ENCODE results near the gene CHST3. TPM values are rescaled to one million over a fixed set of nuclear protein-coding genes. Genes with fewer than 3 reads are reported as not detected.
A peak's percentile ranks its signal among the peaks of the same experiment; 100 is the strongest.

CHST3 gene
- polyA plus RNA-seq, 2 of the 4 experiments (the other 2 are of a cell fraction), result 12.8 to 23.1 TPM

DNA sequence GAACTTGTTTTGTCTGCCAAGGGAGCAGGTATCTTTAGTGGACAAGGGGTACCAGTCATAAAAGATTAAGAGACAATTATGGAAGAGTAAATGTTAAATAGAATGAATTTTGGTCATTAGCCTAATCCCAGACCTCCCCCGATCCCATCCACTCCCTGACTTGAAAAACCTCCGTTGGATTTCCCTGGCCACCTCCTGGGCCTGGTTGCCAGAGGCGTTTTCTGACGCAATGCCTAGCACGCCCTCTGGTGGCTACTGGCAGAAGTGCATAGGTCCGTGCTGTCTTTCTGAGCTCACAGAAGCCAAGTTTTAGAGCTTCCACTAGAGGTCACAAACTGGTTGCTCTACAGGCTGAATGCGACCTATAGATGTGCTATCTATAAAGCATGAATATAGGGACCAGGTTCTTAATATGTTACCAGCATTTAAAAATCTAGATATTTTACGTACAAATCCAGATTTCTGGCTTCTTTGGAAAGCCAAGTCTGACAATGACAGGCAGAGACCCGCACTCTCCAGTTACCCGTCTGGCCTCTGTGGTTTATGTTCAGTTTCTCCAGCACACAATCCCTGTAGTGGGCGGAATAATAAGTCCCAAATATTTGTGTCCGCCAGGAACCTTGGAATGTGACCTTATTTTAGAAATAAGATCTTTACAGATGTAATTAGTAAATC lies 84.4 kb downstream of the CHST3 start:
- peak; percentile 92 to 94 for DNase-seq (ENCODE audit: low read depth in 1 of 2, low spot score in 1 of 2)
- FAIRE-seq, result peak; percentile 90
- Histone ChIP-seq H3K4me1 (peaks cover 3% of the 10 kb centered on the region; the same call in 1 of the 3 replicates), H3K9me3 (peaks cover 13% of the 10 kb centered on the region; the same call in 2 of the 3 replicates), H3K4me2 (peak overlapping the region; percentile 56; the same call in 2 of the 3 replicates), H3K4me3 (no peak overlapping the region), H3K27ac (peak overlapping the region; percentile 68 to 72)
- TF ChIP-seq HOXB13 (CRISPR knock-in tag; IDR thresholded peaks at IDR 0.05; ENCODE audit: low read depth), result no peak
- no peak for TF ChIP-seq CBX8 (IDR thresholded peaks at IDR 0.05)
- TF ChIP-seq RAD21 (conservative IDR thresholded peaks at IDR 0.05 in 1 of 2, IDR thresholded peaks at IDR 0.05 in 1 of 2), result peak; percentile 98 to 99
- TF ChIP-seq SREBF2 (IDR thresholded peaks at IDR 0.05), result no peak
- TF ChIP-seq, protein P1, sequence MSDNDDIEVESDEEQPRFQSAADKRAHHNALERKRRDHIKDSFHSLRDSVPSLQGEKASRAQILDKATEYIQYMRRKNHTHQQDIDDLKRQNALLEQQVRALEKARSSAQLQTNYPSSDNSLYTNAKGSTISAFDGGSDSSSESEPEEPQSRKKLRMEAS (IDR thresholded peaks at IDR 0.05), result 0 out of 2 replicates have a peak, but pooled peaks have one; percentile 46
- TF ChIP-seq, protein P2, sequence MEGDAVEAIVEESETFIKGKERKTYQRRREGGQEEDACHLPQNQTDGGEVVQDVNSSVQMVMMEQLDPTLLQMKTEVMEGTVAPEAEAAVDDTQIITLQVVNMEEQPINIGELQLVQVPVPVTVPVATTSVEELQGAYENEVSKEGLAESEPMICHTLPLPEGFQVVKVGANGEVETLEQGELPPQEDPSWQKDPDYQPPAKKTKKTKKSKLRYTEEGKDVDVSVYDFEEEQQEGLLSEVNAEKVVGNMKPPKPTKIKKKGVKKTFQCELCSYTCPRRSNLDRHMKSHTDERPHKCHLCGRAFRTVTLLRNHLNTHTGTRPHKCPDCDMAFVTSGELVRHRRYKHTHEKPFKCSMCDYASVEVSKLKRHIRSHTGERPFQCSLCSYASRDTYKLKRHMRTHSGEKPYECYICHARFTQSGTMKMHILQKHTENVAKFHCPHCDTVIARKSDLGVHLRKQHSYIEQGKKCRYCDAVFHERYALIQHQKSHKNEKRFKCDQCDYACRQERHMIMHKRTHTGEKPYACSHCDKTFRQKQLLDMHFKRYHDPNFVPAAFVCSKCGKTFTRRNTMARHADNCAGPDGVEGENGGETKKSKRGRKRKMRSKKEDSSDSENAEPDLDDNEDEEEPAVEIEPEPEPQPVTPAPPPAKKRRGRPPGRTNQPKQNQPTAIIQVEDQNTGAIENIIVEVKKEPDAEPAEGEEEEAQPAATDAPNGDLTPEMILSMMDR (IDR thresholded peaks at IDR 0.05), result peak; percentile 100
- no peak for TF ChIP-seq RARB (CRISPR knock-in tag; IDR thresholded peaks at IDR 0.05)
- peak; percentile 100 for TF ChIP-seq SMC3 (IDR thresholded peaks at IDR 0.05)
- TF ChIP-seq BHLHE40 (IDR thresholded peaks at IDR 0.05; ENCODE audit: low read depth, low read length), result no peak
- no peak for TF ChIP-seq MAFK (IDR thresholded peaks at IDR 0.05; ENCODE audit: partially characterized antibody)
- no peak for TF ChIP-seq FOSL2 (IDR thresholded peaks at IDR 0.05)
- no peak for TF ChIP-seq FOSL2 (CRISPR knock-in tag; IDR thresholded peaks at IDR 0.05)
- TF ChIP-seq CEBPB (IDR thresholded peaks at IDR 0.05), result peak; percentile 71 to 91
- 27% methylated on average over 12 of the region's 12 CpGs for WGBS (ENCODE audit: missing lambda C conversion rate)
- ATAC-seq, result peak; percentile 90 to 92
- POLR2A ChIA-PET, result interaction anchor here (0.5 to 1.3 kb wide), 2 partner anchors 127 to 225 kb away, joined by 3 to 5 read pairs; partner anchors contain the start of gene DDIT4
- CTCF ChIA-PET, result interaction anchor here (0.5 to 22.0 kb wide), 101 partner anchors 9 to 894 kb away, joined by 3 to 207 read pairs (median 5); partner anchors contain the start of genes ANAPC16, ASCC1, CHST3 and PSAP

DNA sequence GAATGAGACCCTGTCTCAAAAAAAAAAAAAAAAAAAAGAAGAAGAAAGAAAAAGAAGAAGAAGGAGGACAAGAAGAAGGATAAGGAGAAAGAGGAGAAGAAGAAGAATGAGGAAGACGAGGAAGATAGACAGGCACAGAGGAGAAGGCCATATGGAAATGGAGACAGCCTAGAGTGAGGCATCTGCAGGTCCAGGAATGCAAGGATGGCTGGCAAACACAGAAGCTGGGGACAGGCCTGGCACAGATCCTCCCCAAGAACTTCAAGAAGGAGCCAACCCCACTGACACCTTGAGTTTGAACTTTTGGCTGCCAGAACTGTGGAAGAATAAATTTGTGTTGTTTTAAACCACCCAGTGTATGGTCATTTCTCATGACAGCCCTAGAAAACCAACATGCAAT lies 85.3 kb downstream of the CHST3 start:
- POLR2A ChIA-PET, result no interaction called here
- H3K27ac ChIP-seq, result no peak overlapping the region
- ATAC-seq (no peak), FAIRE-seq (no peak), DNase-seq (ENCODE audit: low read depth in 1 of 2, low spot score in 1 of 2) (no peak)
- H3K4me3 ChIP-seq, result no peak overlapping the region
- CTCF ChIA-PET, result interaction anchor here (0.6 to 22.0 kb wide), 51 partner anchors 9 to 287 kb away, joined by 3 to 207 read pairs (median 5); partner anchors contain the start of genes CHST3, PSAP, SPOCK2 and VSIR
- H3K9me3 ChIP-seq, result peaks cover 13% of the 10 kb centered on the region; the same call in 2 of the 3 replicates
- WGBS (ENCODE audit: missing lambda C conversion rate), result 4% methylated on average over 1 of the region's 1 CpG
- TF ChIP-seq RFX5 (IDR thresholded peaks at IDR 0.05) (no peak), HOXB13 (CRISPR knock-in tag; IDR thresholded peaks at IDR 0.05; ENCODE audit: low read depth) (no peak), NPAS2 (CRISPR knock-in tag; IDR thresholded peaks at IDR 0.05; ENCODE audit: borderline replicate concordance) (no peak), MAZ (IDR thresholded peaks at IDR 0.05; ENCODE audit: borderline replicate concordance, low read depth, low read length) (no peak), ZNF302 (CRISPR knock-in tag; IDR thresholded peaks at IDR 0.05) (no peak), FOSL2 (IDR thresholded peaks at IDR 0.05) (no peak), FOSL2 (CRISPR knock-in tag; IDR thresholded peaks at IDR 0.05) (no peak), NR3C1 (IDR thresholded peaks at IDR 0.05) (no peak), TP53 (CRISPR knock-in tag; IDR thresholded peaks at IDR 0.05) (no peak), GATA3 (IDR thresholded peaks at IDR 0.05; ENCODE audit: borderline replicate concordance) (no peak), CBX8 (IDR thresholded peaks at IDR 0.05) (no peak), ESRRA (IDR thresholded peaks at IDR 0.05; ENCODE audit: borderline replicate concordance, low read length) (no peak), CHD4 (IDR thresholded peaks at IDR 0.05; ENCODE audit: borderline replicate concordance) (no peak), SREBF2 (IDR thresholded peaks at IDR 0.05) (no peak), ZSCAN20 (CRISPR knock-in tag; IDR thresholded peaks at IDR 0.05) (no peak), EP300 (IDR thresholded peaks at IDR 0.05) (no peak)
- TF ChIP-seq, protein P3, sequence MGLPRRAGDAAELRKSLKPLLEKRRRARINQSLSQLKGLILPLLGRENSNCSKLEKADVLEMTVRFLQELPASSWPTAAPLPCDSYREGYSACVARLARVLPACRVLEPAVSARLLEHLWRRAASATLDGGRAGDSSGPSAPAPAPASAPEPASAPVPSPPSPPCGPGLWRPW (IDR thresholded peaks at IDR 0.05), result no peak
- TF ChIP-seq, protein P4, sequence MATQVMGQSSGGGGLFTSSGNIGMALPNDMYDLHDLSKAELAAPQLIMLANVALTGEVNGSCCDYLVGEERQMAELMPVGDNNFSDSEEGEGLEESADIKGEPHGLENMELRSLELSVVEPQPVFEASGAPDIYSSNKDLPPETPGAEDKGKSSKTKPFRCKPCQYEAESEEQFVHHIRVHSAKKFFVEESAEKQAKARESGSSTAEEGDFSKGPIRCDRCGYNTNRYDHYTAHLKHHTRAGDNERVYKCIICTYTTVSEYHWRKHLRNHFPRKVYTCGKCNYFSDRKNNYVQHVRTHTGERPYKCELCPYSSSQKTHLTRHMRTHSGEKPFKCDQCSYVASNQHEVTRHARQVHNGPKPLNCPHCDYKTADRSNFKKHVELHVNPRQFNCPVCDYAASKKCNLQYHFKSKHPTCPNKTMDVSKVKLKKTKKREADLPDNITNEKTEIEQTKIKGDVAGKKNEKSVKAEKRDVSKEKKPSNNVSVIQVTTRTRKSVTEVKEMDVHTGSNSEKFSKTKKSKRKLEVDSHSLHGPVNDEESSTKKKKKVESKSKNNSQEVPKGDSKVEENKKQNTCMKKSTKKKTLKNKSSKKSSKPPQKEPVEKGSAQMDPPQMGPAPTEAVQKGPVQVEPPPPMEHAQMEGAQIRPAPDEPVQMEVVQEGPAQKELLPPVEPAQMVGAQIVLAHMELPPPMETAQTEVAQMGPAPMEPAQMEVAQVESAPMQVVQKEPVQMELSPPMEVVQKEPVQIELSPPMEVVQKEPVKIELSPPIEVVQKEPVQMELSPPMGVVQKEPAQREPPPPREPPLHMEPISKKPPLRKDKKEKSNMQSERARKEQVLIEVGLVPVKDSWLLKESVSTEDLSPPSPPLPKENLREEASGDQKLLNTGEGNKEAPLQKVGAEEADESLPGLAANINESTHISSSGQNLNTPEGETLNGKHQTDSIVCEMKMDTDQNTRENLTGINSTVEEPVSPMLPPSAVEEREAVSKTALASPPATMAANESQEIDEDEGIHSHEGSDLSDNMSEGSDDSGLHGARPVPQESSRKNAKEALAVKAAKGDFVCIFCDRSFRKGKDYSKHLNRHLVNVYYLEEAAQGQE (IDR thresholded peaks at IDR 0.05), result no peak
- TF ChIP-seq, protein P5, sequence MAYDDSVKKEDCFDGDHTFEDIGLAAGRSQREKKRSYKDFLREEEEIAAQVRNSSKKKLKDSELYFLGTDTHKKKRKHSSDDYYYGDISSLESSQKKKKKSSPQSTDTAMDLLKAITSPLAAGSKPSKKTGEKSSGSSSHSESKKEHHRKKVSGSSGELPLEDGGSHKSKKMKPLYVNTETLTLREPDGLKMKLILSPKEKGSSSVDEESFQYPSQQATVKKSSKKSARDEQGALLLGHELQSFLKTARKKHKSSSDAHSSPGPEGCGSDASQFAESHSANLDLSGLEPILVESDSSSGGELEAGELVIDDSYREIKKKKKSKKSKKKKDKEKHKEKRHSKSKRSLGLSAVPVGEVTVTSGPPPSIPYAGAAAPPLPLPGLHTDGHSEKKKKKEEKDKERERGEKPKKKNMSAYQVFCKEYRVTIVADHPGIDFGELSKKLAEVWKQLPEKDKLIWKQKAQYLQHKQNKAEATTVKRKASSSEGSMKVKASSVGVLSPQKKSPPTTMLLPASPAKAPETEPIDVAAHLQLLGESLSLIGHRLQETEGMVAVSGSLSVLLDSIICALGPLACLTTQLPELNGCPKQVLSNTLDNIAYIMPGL (CRISPR knock-in tag; IDR thresholded peaks at IDR 0.05; ENCODE audit: borderline replicate concordance), result no peak
- H3K4me1 ChIP-seq, result peaks cover 3% of the 10 kb centered on the region; the same call in 1 of the 3 replicates
- no peak overlapping the region for H3K4me2 ChIP-seq

Measured in A549 (cell line).